Fibroblast of lung (primary cell): Measurements from ENCODE around the gene MOB1B. TPM values are rescaled to one million over a fixed set of nuclear protein-coding genes. Genes with fewer than 3 reads are reported as not detected.

ENCODE experiments used
- DNase-seq, 2 donors: peaks; one replicate each; pipeline versions ENCODE4 v3.0.0 to v3.0.0-alpha.2; 2010; ENCODE audit warnings: low read depth in 2 of 2
- H2AFZ ChIP-seq: 2 replicates; pipeline ENCODE4 v1.5.1; 2012; ENCODE audit warnings: low read length, control low read depth, inconsistent platforms
- H3K27ac ChIP-seq: 2 replicates; pipeline ENCODE4 v1.5.1; 2011; ENCODE audit warnings: low read length, control low read depth; ENCODE audit not compliant: insufficient read depth
- H3K27me3 ChIP-seq: 2 replicates; pipeline ENCODE4 v1.5.1; 2011; ENCODE audit warnings: mild to moderate bottlenecking, low read length; ENCODE audit not compliant: control insufficient read depth, insufficient read depth
- H3K36me3 ChIP-seq: 2 replicates; pipeline ENCODE4 v1.5.1; 2011; ENCODE audit warnings: low read length; ENCODE audit not compliant: control insufficient read depth, insufficient read depth
- H3K4me1 ChIP-seq: 2 replicates; pipeline ENCODE4 v1.5.1; 2011; ENCODE audit warnings: low read length; ENCODE audit not compliant: control insufficient read depth, insufficient read depth; ENCODE audit errors: extremely low read depth
- H3K4me2 ChIP-seq: 2 replicates; pipeline ENCODE4 v1.5.1; 2011; ENCODE audit warnings: low read length, control low read depth; ENCODE audit not compliant: insufficient read depth; ENCODE audit errors: extremely low read depth
- H3K4me3 ChIP-seq, 4 experiments: fragments of 200-600 bp in 1 of 4; sonication (generic) in 1 of 4; replicated peaks in 1 of 4; 2 replicates each; pipeline ENCODE4 v1.5.1; 2011 to 2016; ENCODE audit warnings: low read length in 4 of 4, low read depth in 3 of 4, mild to moderate bottlenecking in 3 of 4, control low read depth in 2 of 4, inconsistent platforms in 1 of 4, mixed read lengths in 1 of 4; ENCODE audit not compliant: insufficient read depth in 1 of 4; ENCODE audit errors: control extremely low read depth in 1 of 4
- H3K79me2 ChIP-seq: 2 replicates; pipeline ENCODE4 v1.5.1; 2012; ENCODE audit warnings: mild to moderate bottlenecking, low read length, inconsistent platforms; ENCODE audit not compliant: control insufficient read depth, insufficient read depth
- H3K9ac ChIP-seq: 2 replicates; pipeline ENCODE4 v1.5.1; 2011; ENCODE audit warnings: mild to moderate bottlenecking, low read length, control low read depth; ENCODE audit not compliant: insufficient read depth
- H3K9me3 ChIP-seq: 2 replicates; pipeline ENCODE4 v1.5.1; 2012; ENCODE audit warnings: low read depth, low read length; ENCODE audit not compliant: control insufficient read depth, insufficient read depth
- H4K20me1 ChIP-seq: 2 replicates; pipeline ENCODE4 v1.5.1; 2011; ENCODE audit warnings: low read length; ENCODE audit not compliant: control insufficient read depth, insufficient read depth; ENCODE audit errors: extremely low read depth
- CTCF ChIP-seq, 2 donors: IDR thresholded peaks in 1 of 2; conservative IDR thresholded peaks in 1 of 2; 1 replicate in 1 of 2; 2 replicates in 1 of 2; pipeline ENCODE4 v1.5.1; 2011 to 2012; ENCODE audit warnings: low read length in 2 of 2, control low read depth in 1 of 2, inconsistent platforms in 1 of 2, low read depth in 1 of 2, mild to moderate bottlenecking in 1 of 2
- EZH2 ChIP-seq: IDR thresholded peaks from 2 replicates; pipeline ENCODE4 v1.5.1; 2012; ENCODE audit warnings: low read length, control low read depth, mild to moderate bottlenecking; ENCODE audit errors: missing control alignments
- polyA plus RNA-seq, 2 donors: library from polyadenylated mRNA; depleted of rRNA in 1 of 2; stranded (reverse) in 1 of 2; unstranded in 1 of 2; fragments of >200 nt; gene quantifications; 2 replicates each; pipeline ENCODE4 v1.2.1, GENCODE V29; 2011 to 2012; ENCODE audit warnings: missing spikeins in 1 of 2
- total RNA-seq: library from RNA; depleted of rRNA; stranded (reverse); fragments of >200 nt; gene quantifications from 2 replicates; pipeline ENCODE4 v1.2.1, GENCODE V29; 2014

The MOB1B gene
- total and polyA plus RNA-seq, 2 donors (not counting 1 experiment from before 2014, with no cell fraction given): 17.5 to 20.7 TPM

DNA sequence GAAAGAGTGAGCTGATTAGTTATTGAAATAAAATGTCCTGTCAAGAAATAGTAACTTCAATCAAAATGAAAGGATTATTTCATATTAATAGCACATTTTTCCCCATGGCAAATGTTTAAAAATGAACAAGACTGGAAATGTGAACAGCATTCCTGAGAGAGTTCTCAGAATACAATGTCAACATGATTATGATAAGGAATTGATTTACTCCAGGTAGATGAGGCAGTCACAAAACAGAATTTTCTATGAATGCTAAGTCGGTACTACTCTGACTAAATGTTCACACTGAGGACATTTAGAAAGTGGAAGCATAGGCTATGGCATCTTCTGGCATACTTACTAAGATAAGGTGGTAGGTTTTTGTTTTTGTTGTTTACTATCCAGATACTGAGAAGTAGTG lies 43.1 kb upstream of the MOB1B start:
- DNase-seq: no peak
- H3K4me2 ChIP-seq: no peak overlapping the region
- H3K27ac ChIP-seq: no peak overlapping the region
- no peaks in the 10 kb centered on the region for H3K79me2 ChIP-seq
- H3K36me3 ChIP-seq: no peaks in the 10 kb centered on the region
- no peaks in the 10 kb centered on the region for H4K20me1 ChIP-seq
- H3K9me3 ChIP-seq: no peaks in the 10 kb centered on the region
- H3K4me3 ChIP-seq: no peak overlapping the region
- H3K9ac ChIP-seq: no peak overlapping the region
- no peak overlapping the region for H2AFZ ChIP-seq
- H3K27me3 ChIP-seq: no peaks in the 10 kb centered on the region
- H3K4me1 ChIP-seq: no peaks in the 10 kb centered on the region
- no peak for TF ChIP-seq CTCF (conservative IDR thresholded peaks at IDR 0.05 in 1 of 2, IDR thresholded peaks at IDR 0.05 in 1 of 2; ENCODE audit: low read depth in 1 of 2, low read length in 2 of 2)
- TF ChIP-seq EZH2: no peak

DNA sequence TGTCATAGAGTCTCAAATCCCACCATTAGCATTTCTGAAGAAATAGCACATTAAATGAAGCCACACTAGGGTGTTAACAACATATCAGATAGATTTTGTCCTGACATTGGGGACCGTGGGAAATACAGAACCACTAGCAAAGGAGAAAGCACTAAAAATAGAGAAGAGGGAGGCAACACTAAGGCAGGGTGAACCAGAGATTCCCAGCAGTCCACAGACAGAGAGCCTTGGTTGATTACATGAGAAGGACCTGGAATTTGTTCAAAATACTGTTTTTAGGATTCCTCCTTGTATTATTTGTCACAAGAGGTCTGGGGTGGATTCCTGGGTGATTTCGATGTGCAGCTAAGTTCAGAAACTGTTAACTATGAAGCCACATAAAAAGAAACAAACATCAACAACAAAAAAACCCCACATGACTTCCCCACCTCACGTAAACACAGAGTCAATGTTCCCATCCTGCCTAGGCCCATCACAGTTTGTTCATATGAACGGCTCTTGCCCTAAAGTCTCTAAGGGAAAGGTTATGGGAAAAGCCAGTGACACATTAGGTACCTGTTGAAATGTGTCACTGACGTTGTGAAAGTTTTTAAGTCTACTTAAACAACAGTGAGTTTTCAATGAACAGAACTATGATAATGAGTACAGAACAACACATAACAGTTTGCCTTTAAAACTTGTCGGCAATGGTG lies 38.9 kb upstream of the MOB1B start:
- H3K4me2 ChIP-seq: no peak overlapping the region
- H3K27ac ChIP-seq: no peak overlapping the region
- H2AFZ ChIP-seq: no peak overlapping the region
- H3K9me3 ChIP-seq: no peaks in the 10 kb centered on the region
- TF ChIP-seq CTCF (conservative IDR thresholded peaks at IDR 0.05 in 1 of 2, IDR thresholded peaks at IDR 0.05 in 1 of 2; ENCODE audit: low read depth in 1 of 2, low read length in 2 of 2) (no peak), EZH2 (no peak)
- no peak overlapping the region for H3K4me3 ChIP-seq
- no peaks in the 10 kb centered on the region for H4K20me1 ChIP-seq
- DNase-seq: no peak
- H3K27me3 ChIP-seq: no peaks in the 10 kb centered on the region
- no peaks in the 10 kb centered on the region for H3K36me3 ChIP-seq
- no peak overlapping the region for H3K9ac ChIP-seq
- H3K79me2 ChIP-seq: no peaks in the 10 kb centered on the region
- H3K4me1 ChIP-seq: no peaks in the 10 kb centered on the region

GRCh38 chr4:70868778-70869177 lies 33.4 kb upstream of the MOB1B start:
- Histone ChIP-seq H3K9ac (no peak overlapping the region), H4K20me1 (no peaks in the 10 kb centered on the region), H3K4me3 (no peak overlapping the region), H3K36me3 (no peaks in the 10 kb centered on the region), H3K27ac (no peak overlapping the region), H3K9me3 (no peaks in the 10 kb centered on the region), H2AFZ (no peak overlapping the region), H3K27me3 (no peaks in the 10 kb centered on the region), H3K4me1 (no peaks in the 10 kb centered on the region), H3K79me2 (no peaks in the 10 kb centered on the region), H3K4me2 (no peak overlapping the region)
- TF ChIP-seq CTCF (conservative IDR thresholded peaks at IDR 0.05 in 1 of 2, IDR thresholded peaks at IDR 0.05 in 1 of 2; ENCODE audit: low read depth in 1 of 2, low read length in 2 of 2) (no peak), EZH2 (no peak)
- no peak for DNase-seq
